GM12874 (cell line): ENCODE measurements around the gene PGAP6.

ENCODE experiments used
- TF ChIP-seq, protein P1 (sequence below): IDR thresholded peaks from 2 replicates; pipeline ENCODE4 v1.5.1; 2011; ENCODE audit warnings: low read depth, mild to moderate bottlenecking, control low read depth, low read length, moderate library complexity; ENCODE audit not compliant: insufficient read depth

PGAP6 gene

DNA sequence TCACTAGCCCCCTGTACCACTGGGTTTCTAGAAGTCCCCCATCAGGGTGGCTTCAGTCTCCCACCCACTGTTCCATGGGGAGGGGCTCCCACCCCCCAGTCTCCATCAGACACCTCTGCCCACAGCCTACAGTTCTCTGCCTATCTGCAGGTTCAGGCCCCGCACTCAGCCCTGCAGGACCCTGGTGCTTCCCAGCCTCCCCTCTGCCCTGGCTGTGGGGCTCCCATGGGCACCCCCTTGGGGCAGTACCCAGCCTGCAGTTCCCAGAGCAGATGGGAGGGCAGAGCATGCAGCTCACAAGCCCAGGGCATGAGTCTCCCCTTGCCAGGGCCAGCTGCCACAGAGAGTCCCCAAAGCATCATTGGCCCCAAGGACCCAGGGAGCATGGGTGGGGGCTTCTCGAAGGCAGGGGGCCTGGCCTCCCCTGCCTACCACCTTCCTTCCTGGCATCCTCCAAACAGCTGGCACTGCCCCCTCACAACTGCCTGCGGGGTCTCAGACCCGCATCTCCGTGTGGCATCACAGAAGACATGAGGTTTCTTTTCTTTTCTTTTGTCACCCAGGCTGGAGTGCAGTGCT lies 8.7 kb downstream of the PGAP6 start:
- TF ChIP-seq, protein P1, sequence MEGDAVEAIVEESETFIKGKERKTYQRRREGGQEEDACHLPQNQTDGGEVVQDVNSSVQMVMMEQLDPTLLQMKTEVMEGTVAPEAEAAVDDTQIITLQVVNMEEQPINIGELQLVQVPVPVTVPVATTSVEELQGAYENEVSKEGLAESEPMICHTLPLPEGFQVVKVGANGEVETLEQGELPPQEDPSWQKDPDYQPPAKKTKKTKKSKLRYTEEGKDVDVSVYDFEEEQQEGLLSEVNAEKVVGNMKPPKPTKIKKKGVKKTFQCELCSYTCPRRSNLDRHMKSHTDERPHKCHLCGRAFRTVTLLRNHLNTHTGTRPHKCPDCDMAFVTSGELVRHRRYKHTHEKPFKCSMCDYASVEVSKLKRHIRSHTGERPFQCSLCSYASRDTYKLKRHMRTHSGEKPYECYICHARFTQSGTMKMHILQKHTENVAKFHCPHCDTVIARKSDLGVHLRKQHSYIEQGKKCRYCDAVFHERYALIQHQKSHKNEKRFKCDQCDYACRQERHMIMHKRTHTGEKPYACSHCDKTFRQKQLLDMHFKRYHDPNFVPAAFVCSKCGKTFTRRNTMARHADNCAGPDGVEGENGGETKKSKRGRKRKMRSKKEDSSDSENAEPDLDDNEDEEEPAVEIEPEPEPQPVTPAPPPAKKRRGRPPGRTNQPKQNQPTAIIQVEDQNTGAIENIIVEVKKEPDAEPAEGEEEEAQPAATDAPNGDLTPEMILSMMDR: no peak

DNA sequence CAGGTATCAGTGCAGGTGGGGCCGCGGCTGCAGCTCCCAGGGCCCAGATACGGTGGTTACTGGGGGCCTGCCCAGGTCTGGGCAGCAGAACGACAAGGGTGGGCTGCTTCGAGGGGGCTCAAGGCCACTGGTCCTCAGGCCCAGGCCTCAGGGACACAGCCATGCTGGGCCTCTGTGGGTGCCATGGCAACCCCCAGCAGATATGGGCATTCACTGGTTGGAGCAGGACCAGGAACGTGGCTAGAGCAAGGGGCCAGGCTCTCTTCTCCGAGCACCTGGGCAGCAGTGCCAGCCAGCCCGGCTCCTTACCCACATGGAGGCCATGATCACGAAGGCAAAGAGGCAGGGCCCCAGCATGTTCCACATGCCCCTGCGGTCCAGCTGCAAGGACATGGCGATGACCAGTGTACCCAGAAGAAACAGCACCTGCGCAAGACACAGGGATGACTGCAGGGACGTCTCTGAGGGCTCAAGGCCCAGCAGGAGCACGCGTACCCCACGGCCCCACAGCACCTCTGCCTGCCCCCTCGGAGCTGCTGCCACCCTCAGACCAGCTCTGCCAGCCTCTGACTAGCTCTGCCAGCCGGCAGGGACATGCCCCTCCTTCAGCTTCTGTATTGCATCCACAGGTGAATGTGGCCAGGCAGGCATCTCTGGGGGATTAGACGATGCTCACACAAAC lies 9.3 kb downstream of the PGAP6 start:
- TF ChIP-seq, protein P1: no peak

DNA sequence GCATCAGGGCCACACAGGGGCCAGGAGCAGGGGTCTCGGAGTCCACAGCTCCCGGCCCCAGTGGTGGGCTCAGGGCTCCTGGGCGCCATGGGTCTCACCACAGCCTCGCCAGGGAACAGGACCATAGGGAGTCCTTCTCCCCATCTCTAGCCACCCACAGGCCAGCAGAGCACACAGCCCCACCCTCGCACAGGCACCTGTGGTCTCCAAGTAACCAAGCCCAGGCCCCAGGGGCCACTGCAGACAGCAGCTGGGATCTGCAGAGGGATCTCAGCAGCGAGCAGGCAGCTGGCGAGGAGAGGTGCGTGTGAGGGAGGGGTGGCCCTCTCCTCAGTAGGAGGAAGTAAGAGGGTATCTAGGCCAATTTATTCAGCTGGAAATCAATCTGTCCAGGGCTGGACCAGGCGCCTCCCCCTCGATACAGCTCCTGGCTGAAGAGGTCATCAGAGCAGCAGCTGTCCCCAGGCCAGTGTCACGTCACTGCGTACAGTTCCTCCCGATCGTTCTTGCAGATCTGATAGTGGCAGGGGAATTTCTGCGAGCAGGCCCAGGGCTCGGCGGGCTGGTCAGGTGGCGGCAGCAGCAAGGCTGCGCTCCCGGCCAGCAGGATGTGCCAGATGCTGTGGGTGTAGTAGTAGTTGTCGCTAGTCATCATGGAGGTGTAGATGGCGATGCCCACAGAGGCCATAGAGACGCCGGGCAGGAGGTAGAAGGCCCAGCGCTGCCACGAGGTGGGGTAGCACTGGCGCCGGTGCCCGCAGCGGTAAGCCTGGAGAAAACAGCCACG lies 10.1 kb downstream of the PGAP6 start:
- TF ChIP-seq, protein P1: no peak

DNA sequence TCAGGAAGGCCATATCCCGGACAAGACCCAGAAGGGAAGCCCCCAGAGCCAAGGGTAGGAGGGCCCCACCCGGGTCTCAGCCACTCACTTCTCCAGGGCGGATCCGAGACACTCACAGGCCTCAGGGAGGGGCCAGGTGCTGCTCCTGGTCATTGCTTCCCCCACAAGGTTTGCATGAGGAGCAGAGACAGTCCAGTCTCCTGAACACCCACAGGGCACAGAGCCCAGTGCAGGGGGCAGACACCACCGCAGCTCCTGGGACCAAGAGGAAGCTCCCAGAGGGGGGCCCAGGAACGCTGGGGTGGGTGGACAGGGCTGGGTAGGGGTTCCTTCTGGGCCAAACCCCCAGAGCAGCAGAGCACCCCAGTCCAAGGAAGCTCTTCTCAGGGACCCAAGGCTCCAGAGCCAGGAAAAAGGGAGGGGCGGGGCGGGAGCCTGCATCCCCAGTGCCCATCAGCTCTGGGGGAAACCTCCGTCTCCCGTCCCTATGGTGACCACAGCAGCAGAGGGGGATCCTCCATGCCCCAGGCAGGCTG lies 10.7 kb downstream of the PGAP6 start:
- TF ChIP-seq, protein P1: no peak

DNA sequence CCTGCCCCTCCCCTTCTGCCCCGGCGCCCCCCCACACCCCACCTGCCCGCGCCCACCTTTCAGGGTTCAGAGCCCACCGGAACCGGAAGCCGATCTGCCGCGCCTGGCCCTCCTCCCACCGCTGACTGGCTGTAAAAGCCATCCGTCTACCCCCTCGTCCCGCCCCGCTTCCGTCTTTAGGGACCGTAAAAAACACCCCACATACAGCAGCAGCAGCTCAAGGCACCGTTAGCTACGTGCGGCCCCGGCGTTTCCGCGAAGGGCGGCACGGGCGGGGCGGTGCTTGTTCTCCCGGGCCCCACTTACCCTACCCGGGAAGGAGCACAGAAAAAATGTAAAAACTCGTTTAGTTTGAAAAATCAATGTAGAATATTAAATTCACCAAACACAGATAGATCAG lies 11.3 kb downstream of the PGAP6 start, which contains the start of gene MRPL28:
TSS of gene MRPL28 (minus strand) at position 96 of the 400 bp plus-strand sequence. CDS start 320 bp downstream, outside the sequence.
- TF ChIP-seq, protein P1: no peak

DNA sequence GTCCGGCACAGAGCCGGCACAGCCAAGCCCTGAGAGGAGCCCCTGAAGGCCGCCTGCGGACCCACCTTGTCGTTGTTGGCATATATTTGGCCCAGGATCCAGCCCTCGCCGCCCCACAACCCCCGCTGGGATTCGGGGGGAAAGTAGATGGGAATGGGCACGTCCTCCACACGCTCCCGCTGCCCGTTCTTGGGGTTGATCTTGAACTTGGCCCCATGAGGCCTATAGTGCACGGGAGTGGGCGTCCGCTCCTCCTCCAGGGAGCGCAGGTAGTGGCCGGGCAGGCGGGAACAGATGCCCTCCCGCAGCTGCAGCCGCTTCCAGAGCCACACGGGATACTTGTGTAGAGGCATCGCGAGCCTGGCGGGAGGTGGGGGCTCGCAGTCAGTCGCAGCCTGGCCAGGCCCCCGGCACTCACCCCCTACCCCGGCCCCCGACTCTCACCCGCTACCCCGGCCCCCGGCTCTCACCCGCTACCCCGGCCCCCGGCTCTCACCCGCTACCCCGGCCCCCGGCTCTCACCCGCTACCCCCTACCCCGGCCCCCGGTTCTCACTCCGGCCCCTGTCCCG lies 11.8 kb downstream of the PGAP6 start:
- TF ChIP-seq, protein P1: no peak
